ENCODE measurements around the gene FAM168B. TPM values are rescaled to one million over a fixed set of nuclear protein-coding genes. Genes with fewer than 3 reads are reported as not detected.
"Not testable (repeated sequence)": the region's sequence is repeated elsewhere in the genome, so short reads cannot be mapped to it uniquely, and the experiment has no call there.

The FAM168B gene
- total RNA-seq, 1 donor: 68.5 TPM

DNA sequence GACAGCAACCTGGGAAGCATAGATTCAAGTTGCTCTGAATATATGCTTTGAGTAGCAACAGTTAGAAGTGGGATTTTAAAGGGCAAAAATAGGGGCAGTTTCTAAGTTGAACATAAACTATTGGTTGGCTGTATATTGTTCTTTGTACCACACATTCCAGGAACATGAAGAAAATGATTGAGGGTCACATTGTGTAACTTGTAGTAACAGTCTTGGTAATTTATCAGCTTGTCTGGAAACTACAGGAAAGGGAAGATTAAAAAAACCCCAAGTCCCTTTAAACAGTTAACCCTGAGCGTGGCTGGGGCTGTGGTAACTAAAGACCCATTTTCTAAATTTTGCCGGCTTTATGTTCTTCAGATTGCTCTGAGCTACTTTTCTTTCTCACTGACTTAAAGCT lies 19.3 kb upstream of the FAM168B start:
- Histone ChIP-seq H3K27me3 (ENCODE audit: insufficient read depth, low read length) (no peaks in the 10 kb centered on the region), H3K9me3 (ENCODE audit: low read depth, low read length) (no peaks in the 10 kb centered on the region), H3K4me3 (ENCODE audit: low read length) (no peak overlapping the region), H3K4me1 (ENCODE audit: insufficient read depth, low read length) (peaks cover 16% of the 10 kb centered on the region)

DNA sequence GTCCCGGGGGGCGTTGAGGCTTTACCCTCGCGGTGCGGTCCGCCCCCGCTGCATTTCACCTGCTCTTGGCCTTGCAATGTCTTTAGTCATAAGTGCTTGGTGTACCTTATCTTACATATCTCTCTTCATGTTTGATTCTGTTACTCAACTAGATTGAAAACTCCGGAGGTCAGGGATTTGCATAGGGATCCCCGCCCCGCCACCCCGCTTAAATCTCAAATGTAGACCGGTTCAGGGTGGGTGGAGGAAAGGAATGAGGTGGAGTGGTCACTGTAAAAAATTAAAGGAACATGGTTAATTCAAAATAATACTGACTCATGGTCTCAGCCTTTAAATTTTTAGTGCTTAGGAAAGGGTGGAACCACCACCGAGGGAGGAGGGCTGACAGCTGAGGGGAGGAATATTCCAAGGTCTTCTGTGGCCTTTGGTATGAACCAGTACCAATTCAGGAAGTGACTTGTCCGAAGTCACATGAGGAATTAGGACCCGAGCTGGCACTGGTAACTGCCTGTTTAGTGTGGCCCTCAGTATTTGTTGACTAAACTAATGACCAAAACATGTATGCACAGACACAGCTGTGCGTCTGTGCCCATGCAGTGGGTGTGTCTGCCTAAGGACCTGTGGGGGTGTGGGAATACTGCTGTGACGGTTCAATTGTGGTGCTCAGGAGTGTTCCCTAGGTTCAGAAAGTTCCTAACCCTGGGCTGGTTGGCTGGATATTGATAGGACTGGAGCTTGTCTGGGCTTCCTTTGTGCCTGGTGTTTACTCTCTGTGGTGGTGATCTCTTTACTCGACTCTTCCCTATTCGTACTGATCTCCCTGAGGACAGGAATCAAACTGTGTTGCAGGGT lies 12.9 kb upstream of the FAM168B start:
- Histone ChIP-seq H3K9me3 (ENCODE audit: low read depth, low read length) (no peaks in the 10 kb centered on the region), H3K4me3 (ENCODE audit: low read length) (peak overlapping the region; percentile 92), H3K4me1 (ENCODE audit: insufficient read depth, low read length) (peaks cover 32% of the 10 kb centered on the region), H3K27me3 (ENCODE audit: insufficient read depth, low read length) (no peaks in the 10 kb centered on the region)

DNA sequence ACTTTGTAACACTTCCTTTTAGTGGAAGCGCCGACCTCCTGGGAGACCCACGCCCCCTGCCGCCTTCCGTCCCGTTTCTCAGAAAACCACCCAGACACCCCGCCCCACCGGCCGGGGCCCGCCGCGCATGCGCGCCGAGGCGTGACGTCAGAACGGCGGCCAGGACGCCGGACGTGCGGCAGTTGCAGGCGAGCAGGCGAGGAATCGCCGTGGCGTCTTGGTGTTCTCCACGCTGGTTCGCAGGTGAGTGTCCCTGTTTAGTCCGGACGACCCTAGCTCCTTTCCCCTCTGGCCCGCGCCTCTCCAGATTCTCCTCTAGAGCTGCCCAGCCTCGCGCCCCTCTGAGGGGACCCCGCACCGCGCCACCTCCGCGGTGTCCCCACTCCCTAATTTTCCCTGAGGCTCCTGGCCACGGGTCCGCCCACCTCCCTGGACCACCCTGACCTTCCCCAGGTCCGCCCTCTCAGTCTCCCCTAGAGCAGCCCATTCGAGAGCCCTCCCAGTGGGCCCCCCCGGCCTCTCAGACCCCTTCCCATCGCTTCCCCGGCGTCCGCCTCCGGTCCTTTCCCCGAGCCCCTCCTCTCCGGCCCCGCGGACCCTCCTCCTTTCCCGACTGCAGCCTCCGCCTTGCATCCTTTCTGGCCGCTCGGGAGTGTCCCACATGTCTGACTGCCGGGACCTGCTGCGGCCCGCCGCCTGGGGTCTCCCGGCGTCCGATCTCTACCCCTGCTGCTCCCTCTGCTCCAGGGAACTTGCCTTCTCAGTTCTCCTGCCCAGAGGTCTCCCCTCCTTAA lies 12.1 kb upstream of the FAM168B start, which contains the start of gene PLEKHB2:
Gene PLEKHB2, plus strand, starts transcription at position 181 of the 794 bp plus-strand sequence. CDS start 15,606 bp downstream, outside the sequence.
- H3K4me3 ChIP-seq (ENCODE audit: low read length): peak within 1 kb of the TSS; percentile 92
- no peaks in the 10 kb centered on the region for H3K9me3 ChIP-seq (ENCODE audit: low read depth, low read length)
- H3K27me3 ChIP-seq (ENCODE audit: insufficient read depth, low read length): no peaks in the 10 kb centered on the region
- peaks cover 30% of the 10 kb centered on the region for H3K4me1 ChIP-seq (ENCODE audit: insufficient read depth, low read length)

DNA sequence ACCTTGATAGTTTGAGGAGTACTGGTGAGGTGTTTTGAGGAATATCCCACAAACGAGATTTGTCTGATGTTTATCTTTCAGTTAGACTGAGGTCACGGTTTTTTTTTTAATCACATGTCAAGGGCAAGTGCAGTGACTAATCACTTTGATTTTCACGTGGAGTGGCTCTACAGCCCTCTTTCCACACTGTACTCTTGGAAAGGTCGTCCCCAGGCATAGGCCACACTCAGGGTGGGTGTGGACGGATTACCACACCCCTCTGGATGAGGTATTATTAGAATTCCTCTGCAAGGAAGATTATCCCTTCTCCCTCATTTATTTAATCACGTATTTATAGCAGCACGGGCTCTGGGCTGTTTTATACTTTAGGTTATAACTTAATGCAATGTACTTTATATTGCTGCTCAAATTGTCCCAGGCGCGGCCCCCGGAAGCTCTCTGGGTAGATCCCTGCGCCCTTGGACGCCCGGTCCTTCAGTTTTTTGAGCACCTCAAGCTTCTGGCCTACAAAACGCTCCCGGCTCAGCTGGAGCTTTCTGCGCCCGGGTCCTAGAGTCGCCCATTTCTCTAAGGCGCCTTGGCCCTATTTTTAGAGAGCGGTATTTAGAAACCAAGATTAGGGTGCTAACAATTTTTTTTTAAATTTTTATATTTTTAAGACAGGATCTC lies 11.4 kb upstream of the FAM168B start:
- Histone ChIP-seq H3K4me3 (ENCODE audit: low read length) (peak overlapping the region; percentile 92), H3K27me3 (ENCODE audit: insufficient read depth, low read length) (no peaks in the 10 kb centered on the region), H3K4me1 (ENCODE audit: insufficient read depth, low read length) (peaks cover 27% of the 10 kb centered on the region), H3K9me3 (ENCODE audit: low read depth, low read length) (no peaks in the 10 kb centered on the region)

DNA sequence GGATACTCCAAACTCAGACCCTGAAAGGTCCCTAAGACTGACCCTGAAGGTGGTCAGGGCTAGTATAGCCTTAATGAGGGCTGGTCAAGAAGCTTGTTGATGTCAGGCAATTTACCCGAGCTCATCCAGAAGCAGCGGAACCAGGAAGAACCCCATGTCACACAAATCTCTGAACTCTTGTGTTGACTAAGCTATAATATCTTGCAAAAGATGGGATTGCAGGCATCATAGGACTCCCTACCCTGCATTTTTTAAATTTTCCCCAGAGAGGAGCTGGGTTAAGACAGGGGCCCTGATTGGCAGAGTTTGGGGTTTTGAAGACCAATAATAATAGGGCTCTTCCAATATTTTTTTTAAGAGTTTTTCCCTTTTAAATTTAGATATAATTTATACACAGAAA lies 9.9 kb upstream of the FAM168B start:
- H3K27me3 ChIP-seq (ENCODE audit: insufficient read depth, low read length): no peaks in the 10 kb centered on the region
- H3K9me3 ChIP-seq (ENCODE audit: low read depth, low read length): no peaks in the 10 kb centered on the region
- H3K4me3 ChIP-seq (ENCODE audit: low read length): no peak overlapping the region
- H3K4me1 ChIP-seq (ENCODE audit: insufficient read depth, low read length): peaks cover 27% of the 10 kb centered on the region

DNA sequence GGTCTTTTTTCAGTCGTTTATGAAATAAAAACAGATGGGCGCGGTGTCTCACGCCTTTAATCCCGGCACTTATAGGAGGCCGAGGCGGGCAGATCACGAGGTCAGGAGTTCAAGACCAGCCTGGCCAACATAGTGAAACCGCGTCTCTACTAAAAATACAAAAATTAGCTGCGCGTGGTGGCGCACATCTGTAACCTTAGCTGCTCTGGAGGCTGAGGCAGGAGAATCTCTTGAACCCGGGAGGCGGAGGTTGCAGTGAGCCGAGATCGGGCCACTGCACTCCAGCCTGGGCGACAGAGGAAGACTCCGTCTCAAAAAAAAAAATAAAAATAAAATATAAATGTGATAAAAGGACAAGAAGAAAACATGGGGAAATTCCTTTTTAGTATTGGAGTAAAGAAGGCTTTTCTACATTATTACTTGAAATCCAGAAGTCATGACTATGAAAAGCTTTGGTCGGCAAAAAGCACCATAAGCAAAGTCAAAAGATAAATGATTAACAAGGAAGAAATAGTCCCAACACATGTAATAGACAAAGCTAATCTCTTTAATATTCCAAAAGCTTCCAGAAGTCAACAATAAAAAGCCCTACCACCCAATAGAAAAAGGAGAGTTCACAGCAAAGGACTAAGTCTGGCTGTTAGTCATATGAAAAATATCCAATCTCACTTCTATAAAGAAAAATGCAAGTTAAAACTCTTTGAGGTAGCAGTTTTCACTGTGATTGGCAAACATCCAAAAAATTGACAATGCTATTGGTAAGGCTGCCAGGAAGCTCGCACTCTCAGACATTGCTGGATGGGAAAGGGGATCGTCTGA lies 1.4 kb upstream of the FAM168B start:
- Histone ChIP-seq H3K9me3 (ENCODE audit: low read depth, low read length) (no peaks in the 10 kb centered on the region), H3K4me1 (ENCODE audit: insufficient read depth, low read length) (peaks cover 20% of the 10 kb centered on the region), H3K27me3 (ENCODE audit: insufficient read depth, low read length) (no peaks in the 10 kb centered on the region), H3K4me3 (ENCODE audit: low read length) (no peak overlapping the region)

DNA sequence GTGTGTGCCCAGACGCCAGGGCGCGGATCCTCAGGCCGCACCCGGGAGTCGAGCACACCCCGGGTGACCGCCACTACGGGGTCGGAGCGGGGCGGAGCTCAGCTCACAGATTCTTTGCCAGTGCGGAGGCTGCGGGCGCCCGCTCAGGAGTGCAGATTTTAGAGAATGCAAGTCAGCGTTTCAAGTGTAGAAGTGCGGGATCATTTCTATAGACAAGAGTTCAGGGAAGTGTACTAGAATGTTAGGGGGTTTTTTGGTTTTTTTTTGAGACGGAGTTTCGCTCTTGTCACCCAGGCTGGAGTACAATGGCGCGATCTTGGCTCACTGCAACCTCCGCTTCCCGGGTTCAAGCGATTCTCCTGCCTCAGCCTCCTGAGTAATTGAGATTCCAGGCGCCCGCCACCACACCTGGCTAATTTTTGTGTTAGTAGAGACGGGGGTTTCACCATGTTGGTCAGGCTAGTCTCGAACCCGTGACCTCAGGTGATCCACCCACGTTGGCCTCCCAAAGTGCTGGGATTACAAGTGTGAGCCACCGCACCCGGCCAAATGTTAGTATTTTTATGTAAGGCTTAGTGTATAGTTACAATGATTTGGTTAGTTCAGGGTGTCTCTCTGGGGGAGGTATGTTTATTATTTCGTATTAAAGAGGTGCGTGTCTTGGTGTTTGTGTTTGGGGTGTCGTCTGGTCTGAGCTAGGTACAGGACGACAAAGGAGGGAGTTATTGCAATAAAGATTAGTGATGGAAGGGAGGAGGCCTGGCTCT lies 619 bp upstream of the FAM168B start:
- peak overlapping the region; percentile 99 for H3K4me3 ChIP-seq (ENCODE audit: low read length)
- H3K9me3 ChIP-seq (ENCODE audit: low read depth, low read length): no peaks in the 10 kb centered on the region
- H3K4me1 ChIP-seq (ENCODE audit: insufficient read depth, low read length): peaks cover 20% of the 10 kb centered on the region
- H3K27me3 ChIP-seq (ENCODE audit: insufficient read depth, low read length): no peaks in the 10 kb centered on the region

DNA sequence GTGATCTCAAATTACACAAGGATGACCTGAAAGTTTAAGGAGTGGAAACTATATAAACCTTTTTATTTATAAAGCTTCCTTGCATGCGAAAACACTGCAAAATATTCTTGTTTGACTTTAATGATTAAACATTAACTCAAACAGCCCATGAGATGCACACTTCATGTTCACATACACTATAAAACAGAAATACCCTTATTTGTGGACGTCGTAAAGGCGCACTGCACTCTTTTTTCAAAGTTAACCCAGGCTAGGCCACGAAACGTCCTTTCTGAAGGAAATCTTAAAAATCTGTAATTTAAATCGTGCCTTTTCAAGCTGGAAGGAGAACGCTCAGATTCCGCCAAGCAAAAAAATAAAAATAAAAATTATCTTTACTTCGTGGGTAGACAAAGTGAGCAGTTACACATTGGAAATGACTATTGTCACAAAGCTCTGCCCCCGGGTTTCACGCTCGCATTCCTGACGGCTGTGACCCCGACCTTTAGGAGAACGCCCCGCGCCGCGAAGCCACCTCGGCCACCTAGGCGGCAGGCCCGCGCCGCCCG lies 728 bp downstream of the FAM168B start:
- peak overlapping the region; percentile 99 for H3K4me3 ChIP-seq (ENCODE audit: low read length)
- H3K9me3 ChIP-seq (ENCODE audit: low read depth, low read length): no peaks in the 10 kb centered on the region
- no peaks in the 10 kb centered on the region for H3K27me3 ChIP-seq (ENCODE audit: insufficient read depth, low read length)
- H3K4me1 ChIP-seq (ENCODE audit: insufficient read depth, low read length): peaks cover 20% of the 10 kb centered on the region

DNA sequence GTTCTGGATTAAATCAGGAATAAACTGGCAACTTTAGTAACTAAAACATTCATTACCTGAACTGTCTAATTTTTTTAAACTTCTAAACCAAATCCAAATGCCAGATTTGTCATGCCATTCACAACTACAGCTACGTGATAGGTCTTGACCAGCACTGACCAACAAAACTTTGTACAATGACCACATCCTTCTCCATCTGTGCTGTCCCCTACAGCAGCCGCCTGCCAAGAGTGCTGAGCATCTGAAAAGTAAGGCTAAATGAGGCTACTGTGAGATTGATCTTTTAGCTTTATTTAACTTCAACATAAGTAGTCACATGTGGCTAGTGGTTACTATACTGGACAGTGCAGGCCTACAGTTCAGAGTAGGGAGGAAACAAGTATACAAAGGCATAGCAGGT lies 7.6 kb downstream of the FAM168B start:
- Histone ChIP-seq H3K4me3 (ENCODE audit: low read length) (no peak overlapping the region), H3K9me3 (ENCODE audit: low read depth, low read length) (no peaks in the 10 kb centered on the region), H3K27me3 (ENCODE audit: insufficient read depth, low read length) (no peaks in the 10 kb centered on the region), H3K4me1 (ENCODE audit: insufficient read depth, low read length) (peaks cover 3% of the 10 kb centered on the region)

DNA sequence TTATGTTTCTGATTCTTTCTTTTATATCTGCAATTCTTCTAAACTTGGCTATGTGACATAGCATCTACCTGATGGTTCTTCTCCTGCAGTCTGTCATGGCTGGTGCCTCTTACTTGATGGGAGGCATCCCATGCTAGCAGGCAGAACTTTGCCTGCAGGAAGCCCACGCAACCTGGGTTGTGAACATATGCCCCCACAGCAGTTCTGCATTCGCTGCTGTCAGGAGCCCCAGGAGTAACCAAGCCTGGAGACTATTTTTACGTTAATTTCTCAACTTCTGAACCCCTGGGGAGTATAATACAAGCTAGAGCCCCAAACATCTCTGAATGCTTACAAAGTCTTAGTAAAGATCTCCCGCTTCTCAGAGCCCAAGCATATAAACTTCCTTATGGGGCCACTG lies 12.1 kb downstream of the FAM168B start:
- H3K4me1 ChIP-seq (ENCODE audit: insufficient read depth, low read length): no peaks in the 10 kb centered on the region
- H3K9me3 ChIP-seq (ENCODE audit: low read depth, low read length): no peaks in the 10 kb centered on the region
- no peaks in the 10 kb centered on the region for H3K27me3 ChIP-seq (ENCODE audit: insufficient read depth, low read length)
- no peak overlapping the region for H3K4me3 ChIP-seq (ENCODE audit: low read length)

DNA sequence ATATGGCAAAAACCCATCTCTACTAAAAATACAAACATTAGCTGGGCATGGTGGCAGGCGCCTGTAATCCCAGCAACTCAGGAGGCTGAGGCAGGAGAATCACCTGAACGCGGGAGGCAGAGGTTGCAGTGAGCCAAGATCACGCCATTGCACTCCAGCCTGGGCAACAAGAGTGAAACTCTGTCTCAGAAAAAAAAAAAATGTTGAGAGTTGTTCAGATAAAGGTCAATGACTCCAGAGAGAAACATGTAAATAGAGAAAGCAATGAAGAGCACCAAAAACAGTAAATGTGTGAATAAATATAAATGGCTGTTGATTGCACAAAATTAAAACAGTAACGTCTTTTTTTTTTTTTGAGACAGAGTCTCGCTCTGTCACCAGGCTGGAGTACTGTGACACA lies 13.3 kb downstream of the FAM168B start:
- H3K4me1 ChIP-seq (ENCODE audit: insufficient read depth, low read length); H3K9me3 ChIP-seq (ENCODE audit: low read depth, low read length); H3K4me3 ChIP-seq (ENCODE audit: low read length); H3K27me3 ChIP-seq (ENCODE audit: insufficient read depth, low read length): not testable (repeated sequence)

DNA sequence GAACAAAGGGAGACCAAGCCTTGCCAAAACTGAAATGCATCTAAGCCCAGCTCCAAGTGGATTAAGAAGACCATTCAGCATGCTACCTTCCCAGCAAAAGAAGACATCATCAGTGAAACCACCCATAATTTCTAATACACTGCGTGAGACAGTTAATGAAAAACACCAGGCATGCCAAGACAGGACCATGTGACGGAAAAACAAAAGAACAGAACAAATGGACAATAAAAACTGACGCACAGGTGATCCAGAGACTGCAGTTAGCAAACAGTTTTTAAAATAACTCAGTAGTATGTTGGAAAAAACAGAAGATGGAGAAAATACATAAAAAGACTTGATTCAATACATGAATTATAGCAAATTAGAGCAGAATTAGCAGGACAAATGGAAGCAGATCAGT lies 15.3 kb downstream of the FAM168B start:
- H3K4me1 ChIP-seq (ENCODE audit: insufficient read depth, low read length): no peaks in the 10 kb centered on the region
- H3K27me3 ChIP-seq (ENCODE audit: insufficient read depth, low read length): no peaks in the 10 kb centered on the region
- no peak overlapping the region for H3K4me3 ChIP-seq (ENCODE audit: low read length)
- H3K9me3 ChIP-seq (ENCODE audit: low read depth, low read length): no peaks in the 10 kb centered on the region

DNA sequence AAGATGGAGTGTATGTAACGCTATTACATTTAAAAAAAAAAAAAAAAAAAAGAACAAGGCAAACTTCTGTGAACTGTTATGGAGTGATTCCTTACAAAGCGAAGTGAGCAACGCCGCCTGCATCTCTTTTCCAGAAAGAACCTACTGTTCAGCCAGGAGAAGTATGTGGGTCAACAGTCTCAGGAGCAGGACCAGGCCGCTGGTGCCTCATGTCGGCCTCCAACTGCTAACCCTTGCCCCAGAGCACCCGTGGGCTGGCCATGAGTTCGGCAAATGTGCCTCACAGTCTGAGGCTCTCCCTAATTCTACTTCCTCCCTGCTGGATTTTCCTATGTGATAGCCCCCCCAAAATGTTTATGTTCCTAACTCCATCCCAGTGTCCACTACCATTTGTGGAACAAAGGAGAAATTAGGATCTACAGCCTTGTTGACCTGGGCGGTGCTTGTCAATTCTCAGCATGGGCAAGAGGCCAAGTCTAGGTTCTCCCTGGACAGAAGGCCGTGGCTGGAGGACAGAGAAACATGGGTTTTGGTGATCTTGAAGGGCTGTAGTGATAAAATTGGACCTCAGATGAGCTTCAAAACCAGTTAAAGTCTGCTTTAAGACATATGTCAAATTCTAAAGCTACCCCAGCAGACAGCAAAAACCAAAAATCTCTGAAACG lies 15.9 kb downstream of the FAM168B start:
- no peak overlapping the region for H3K4me3 ChIP-seq (ENCODE audit: low read length)
- no peaks in the 10 kb centered on the region for H3K27me3 ChIP-seq (ENCODE audit: insufficient read depth, low read length)
- H3K9me3 ChIP-seq (ENCODE audit: low read depth, low read length): no peaks in the 10 kb centered on the region
- no peaks in the 10 kb centered on the region for H3K4me1 ChIP-seq (ENCODE audit: insufficient read depth, low read length)
